AG10803 (cell line): ENCODE measurements around the gene PARD3.

ENCODE experiments used
- DNase-seq: peaks from one replicate; pipeline ENCODE4 v3.0.0; 2010; ENCODE audit warnings: low read depth
- H3K4me3 ChIP-seq: 2 replicates; pipeline ENCODE4 v1.5.1; 2011; ENCODE audit warnings: mild to moderate bottlenecking, low read length, control low read depth
- CTCF ChIP-seq: conservative IDR thresholded peaks from 2 replicates; pipeline ENCODE4 v1.5.1; 2011; ENCODE audit warnings: mild to moderate bottlenecking, low read length, control low read depth, inconsistent platforms

Gene PARD3

GRCh38 chr10:34137955-34138354 lies 677.1 kb downstream of the PARD3 start:
- TF ChIP-seq CTCF = no peak
- no peak overlapping the region for H3K4me3 ChIP-seq
- DNase-seq = peak; percentile 28

DNA sequence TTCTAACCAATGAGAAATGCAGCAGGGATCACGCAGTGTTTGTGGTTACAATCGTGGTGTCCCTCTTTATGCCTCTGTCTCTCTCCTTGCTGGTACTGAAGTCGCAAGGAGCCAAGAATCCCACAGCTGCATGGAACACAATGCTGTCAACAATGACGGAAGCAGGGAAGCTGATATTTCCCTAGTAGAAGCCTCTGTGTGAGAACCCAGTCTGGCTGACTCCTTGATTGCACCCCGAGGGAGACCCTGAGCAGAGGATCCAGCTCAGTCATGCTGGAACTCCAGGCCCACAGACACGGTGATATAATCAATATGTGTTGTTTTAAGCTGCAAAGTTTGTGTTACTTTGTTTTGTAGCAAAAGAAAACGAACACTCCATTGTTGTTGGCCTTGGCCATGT lies 677.9 kb downstream of the PARD3 start:
- no peak for TF ChIP-seq CTCF
- no peak for DNase-seq
- no peak overlapping the region for H3K4me3 ChIP-seq

- no peak for TF ChIP-seq CTCF
- DNase-seq = no peak
- no peak overlapping the region for H3K4me3 ChIP-seq
Measured at GRCh38 chr10:34135515-34135914, 679.6 kb downstream of the PARD3 start.

GRCh38 chr10:34134602-34135001 lies 680.5 kb downstream of the PARD3 start:
- no peak for DNase-seq
- TF ChIP-seq CTCF = no peak

GRCh38 chr10:34133406-34133805 lies 681.7 kb downstream of the PARD3 start:
- no peak for TF ChIP-seq CTCF
- no peak for DNase-seq

More at GRCh38 chr10:34134602-34135001, 680.5 kb downstream of the PARD3 start:
- H3K4me3 ChIP-seq = no peak overlapping the region

GRCh38 chr10:34131152-34131551 lies 683.9 kb downstream of the PARD3 start:
- no peak overlapping the region for H3K4me3 ChIP-seq
- no peak for DNase-seq
- no peak for TF ChIP-seq CTCF

More at GRCh38 chr10:34133406-34133805, 681.7 kb downstream of the PARD3 start:
- H3K4me3 ChIP-seq = no peak overlapping the region

DNA sequence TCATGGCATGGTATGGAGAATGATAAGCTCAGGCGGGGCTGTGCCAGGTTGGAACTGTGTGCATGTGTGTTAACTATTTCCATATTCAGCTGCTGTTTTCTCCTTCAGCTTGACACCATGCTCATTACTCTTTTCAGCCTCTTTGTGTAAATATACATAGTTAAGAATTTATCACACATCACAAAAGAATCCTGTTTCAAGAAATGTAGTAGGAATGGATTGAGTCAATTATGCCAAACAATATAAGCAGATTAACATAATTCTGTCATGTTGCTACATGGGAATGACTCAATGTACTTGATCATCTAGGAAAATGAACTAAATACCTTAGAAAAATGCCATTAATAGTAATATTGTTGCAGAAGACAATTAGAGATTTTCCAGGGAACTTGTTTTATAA lies 687.4 kb downstream of the PARD3 start:
- no peak for DNase-seq
- TF ChIP-seq CTCF = no peak
- H3K4me3 ChIP-seq = no peak overlapping the region
